Left forelimb (tissue), 1 donor: ENCODE measurements around the gene MAPK8IP1.

Experiments
- DNase-seq: peaks from one replicate; pipeline ENCODE4 v3.0.0-alpha.2; 2018; ENCODE audit warnings: low spot score

MAPK8IP1 gene

DNA sequence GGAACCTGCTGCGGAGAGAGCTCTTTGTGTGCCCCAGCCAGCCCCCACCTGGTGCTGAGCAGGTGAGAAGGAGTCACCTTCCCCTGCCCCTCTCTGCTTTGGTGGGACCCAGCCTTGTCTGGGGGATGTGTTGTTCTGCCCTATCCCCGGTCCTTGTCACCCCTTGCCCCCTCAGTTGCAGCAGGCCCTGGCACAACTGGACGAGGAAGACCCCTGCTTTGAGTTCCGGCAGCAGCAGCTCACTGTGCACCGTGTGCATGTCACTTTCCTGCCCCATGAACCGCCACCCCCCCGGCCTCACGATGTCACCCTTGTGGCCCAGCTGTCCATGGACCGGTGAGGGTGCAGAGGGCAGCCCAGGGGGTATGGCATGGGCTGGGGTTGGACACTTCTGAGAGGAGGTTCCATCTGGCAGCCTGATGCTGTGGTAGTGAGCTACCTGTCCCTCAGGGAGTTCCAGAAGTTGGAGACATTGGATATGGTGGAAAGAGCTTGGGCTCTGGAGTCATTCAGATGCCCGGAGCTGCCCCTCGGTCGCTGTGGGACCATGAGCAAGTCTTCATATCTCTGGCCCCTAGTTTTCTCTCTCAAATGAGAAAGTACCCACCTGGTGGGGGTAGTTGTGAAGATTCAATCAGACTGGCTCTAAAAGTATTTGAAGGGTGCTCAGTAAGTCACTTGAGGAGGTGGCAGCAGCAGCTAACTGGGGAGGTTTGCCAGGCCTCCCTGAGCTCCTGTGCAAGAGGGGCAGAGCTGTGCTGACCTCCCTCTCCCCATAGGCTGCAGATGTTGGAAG lies 41.3 kb downstream of the MAPK8IP1 start:
- no peak for DNase-seq

DNA sequence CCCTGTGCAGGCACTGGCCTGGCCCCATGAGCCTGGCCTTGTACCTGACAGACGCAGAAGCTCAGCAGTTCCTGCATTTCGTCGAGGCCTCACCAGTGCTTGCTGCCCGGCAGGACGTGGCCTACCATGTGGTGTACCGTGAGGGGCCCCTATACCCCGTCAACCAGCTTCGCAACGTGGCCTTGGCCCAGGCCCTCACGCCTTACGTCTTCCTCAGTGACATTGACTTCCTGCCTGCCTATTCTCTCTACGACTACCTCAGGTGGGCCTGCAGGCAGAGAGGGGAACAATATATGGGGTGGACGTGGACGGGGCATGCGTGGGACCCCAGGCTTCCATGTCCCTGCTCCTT lies 41.9 kb downstream of the MAPK8IP1 start:
- no peak for DNase-seq

- no peak for DNase-seq
Observed at GRCh38 chr11:45927684-45928413, 42.4 kb downstream of the MAPK8IP1 start.

DNA sequence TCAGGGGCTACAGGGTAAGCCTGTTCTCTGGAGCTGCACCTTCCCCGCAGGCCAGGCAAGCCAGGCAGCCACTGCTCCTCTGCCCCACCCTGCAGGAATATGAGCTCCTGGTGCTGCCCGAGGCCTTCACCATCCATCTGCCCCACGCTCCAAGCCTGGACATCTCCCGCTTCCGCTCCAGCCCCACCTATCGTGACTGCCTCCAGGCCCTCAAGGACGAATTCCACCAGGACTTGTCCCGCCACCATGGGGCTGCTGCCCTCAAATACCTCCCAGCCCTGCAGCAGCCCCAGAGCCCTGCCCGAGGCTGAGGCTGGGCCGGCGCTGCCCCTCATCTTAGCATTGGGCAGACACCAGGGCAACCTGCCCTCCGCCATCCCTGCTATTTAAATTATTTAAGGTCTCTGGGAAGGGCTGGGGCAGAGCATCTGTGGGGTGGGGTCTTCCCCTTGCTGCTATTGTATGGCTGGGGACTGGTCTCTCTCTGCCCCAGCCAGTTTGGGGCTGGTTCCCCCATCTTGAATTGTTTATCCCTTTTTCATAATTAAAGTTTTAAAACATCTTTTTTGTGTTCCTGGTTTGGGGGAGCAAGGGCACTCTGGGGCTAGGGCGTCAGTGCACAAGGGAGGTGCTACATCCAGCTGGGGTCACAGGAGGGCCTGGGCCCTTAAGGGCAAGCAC lies 43.2 kb downstream of the MAPK8IP1 start:
- no peak for DNase-seq

- no peak for DNase-seq
Observed at GRCh38 chr11:45929486-45930030, 44.1 kb downstream of the MAPK8IP1 start.

- no peak for DNase-seq
Observed at GRCh38 chr11:45930031-45930794, 44.8 kb downstream of the MAPK8IP1 start.

DNA sequence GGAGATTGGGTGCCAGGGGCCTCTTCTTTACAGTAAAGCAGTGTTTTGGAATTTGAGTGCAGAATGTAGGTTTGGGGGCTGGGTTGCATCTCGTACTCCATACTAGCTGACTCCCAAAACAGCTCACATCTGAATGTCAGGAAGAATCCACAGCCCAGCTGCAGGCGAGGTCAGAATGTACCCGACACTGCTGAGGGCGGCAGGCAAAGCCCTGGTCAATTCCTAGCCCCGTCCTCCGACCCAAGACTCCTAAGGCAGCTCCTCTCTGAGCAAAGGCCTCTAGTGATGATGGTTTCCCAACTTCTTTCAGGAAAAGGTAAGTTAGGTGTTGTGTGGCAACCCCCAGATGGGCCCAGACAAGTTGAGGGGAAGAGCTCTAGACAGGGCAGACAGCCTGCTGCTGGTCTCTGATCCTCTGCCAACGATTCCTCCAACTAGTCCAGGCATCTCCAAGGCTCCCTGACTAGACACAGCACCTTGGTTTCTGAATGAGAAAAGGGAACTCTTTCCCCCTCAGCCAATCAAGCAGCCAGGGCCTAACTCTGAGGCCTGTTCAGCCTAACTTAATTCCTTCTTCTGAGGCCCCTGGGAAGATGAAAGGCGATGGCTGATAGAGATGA lies 45.6 kb downstream of the MAPK8IP1 start:
- no peak for DNase-seq

GRCh38 chr11:45931739-45932138 lies 46.3 kb downstream of the MAPK8IP1 start:
- DNase-seq = no peak

GRCh38 chr11:45932217-45932616 lies 46.8 kb downstream of the MAPK8IP1 start:
- DNase-seq = no peak

- DNase-seq = no peak
Observed at GRCh38 chr11:45933131-45933831, 47.8 kb downstream of the MAPK8IP1 start.

DNA sequence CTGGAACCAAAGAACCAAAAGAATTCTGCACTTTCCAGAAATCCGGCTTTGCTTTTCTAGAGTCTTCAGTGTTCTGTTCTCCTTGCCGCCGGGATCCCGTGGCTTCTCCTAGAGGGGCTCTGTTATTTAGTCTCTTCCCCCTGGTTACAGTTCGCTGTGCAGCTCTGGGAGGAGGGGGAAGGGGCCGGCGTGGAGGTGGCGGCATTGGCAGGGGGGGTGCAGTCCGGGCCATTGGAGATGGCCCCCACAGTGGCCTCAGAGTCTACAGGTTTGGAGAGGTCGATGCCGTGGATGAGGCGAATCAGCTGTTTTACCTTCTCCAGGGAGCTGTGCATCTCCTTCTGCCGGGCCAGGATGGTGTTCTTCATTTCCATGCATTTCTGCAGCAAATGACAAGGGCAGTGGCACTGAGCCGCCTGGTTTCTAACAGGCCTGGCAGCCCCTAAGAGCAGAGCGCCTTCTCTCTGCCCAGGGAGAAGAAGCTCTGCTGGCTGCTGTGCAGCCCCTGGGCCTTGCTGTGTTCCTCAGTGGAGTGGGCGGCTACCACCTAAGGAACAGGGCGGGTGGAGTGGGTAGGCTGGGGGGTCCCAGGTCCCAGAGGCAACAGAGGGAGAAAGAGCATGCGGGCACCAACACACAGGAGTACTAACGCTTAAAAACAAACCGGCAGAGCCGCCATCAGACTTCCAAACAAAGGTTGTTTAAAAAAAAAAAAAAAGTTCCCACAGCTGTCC lies 48.6 kb downstream of the MAPK8IP1 start:
- DNase-seq = no peak

GRCh38 chr11:45934580-45935318 lies 49.3 kb downstream of the MAPK8IP1 start:
- no peak for DNase-seq

DNA sequence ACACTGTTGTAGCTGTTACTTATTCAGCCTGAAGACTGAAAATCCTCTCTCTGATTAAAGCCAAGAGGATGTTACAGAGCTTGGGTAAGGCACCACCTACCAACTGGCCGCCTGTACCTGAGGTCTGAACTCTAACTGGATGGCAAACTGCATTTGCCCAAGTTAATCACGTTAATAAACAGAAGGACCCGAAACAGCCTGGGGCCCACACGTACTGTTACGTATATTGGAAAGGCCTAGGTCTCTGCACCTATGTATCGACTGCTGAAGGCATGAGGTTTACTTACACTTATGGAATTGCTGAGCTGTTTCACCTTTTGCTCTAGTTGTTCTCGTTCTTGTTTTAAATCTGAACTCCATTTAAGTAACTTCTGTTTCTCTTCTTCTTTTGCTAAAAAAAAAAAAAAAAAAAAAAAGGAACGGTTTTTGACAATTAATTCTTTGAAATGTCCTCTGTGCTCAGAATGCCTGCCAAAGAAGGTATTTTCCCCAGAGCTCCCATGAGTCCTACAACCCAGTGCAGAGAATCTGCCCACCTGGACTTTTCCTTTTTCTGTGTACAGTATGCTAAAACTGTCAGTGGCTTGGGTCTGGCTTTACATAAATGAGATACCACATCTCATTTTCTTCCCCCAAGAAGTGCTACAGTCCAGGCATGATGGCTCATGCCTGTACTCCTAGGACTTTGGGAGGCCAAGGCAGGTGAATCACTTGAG lies 50.1 kb downstream of the MAPK8IP1 start:
- no peak for DNase-seq

GRCh38 chr11:45936511-45937054 lies 51.1 kb downstream of the MAPK8IP1 start:
- no peak for DNase-seq

DNA sequence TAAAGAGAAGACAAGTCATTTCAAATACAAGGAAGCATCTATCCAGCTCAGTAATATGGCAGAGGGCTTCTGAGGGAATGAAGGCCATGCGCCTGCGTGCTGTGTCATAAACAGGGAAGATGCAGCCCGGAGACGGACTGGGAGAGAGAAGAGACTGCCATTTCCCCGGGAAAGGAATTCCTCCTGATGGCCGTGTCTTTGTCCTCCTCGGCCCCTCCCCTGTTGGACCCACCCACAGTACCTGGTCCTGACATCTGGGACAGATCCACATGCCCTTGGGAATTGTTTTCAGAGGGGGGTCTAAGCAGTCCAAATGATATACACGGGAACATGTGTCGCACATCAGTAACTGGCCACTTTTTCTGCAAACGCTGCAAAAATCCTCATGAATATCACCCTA lies 52.5 kb downstream of the MAPK8IP1 start:
- no peak for DNase-seq

DNA sequence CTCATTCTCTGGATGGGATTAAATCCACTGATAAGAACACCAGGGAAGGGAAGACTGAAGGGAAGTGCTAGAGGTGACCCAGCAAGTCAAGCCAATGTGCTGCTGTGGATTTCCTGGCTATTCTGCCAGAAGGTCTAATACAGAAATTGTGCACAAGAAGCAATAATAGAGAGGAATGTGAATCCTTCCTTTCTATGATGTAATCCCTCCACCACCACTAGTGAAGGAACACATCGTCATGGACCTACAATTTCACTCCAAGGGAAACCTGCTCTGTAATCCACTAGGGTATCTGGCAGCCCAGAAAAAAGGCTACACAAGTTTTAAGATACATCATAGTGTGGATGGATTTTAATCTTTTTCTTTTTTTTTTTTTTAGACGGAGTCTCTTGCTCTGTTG lies 54.4 kb downstream of the MAPK8IP1 start:
- no peak for DNase-seq

GRCh38 chr11:45941285-45941684 lies 55.8 kb downstream of the MAPK8IP1 start:
- DNase-seq = no peak

DNA sequence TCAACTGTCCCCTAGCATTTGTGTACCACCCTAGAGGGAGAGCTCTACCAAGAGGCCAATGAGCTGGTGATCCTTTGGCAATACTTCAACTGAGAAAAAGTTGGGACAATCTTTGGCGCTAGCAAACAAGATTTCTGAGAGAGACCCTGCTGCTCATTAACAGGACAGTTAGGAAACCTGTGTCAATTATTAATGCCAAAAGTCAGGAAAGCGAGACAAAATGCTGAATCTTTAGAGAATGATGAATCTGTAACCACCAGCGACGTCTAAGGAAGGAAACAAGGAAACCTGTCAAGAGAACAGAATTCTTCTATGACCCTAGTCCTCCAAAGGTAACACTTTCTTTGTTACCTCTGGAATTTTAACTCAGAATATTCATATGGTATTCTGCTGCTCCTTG lies 56.9 kb downstream of the MAPK8IP1 start:
- no peak for DNase-seq
